Measurements from ENCODE around the gene CYP2C9.
"Not testable (repeated sequence)": the region's sequence is repeated elsewhere in the genome, so short reads cannot be mapped to it uniquely, and the experiment has no call there.

The CYP2C9 gene

GRCh38 chr10:94938383-94938782 lies at the start of gene CYP2C9:
CYP2C9 (plus strand) TSS chr10:94938658; CDS start chr10:94938683, 25 bp downstream.
- no peak for DNase-seq (ENCODE audit: low read depth in 2 of 2)

- no peak for DNase-seq (ENCODE audit: low read depth in 2 of 2)
Measured at GRCh38 chr10:94889123-94889522, 49.3 kb upstream of the CYP2C9 start.

- DNase-seq (ENCODE audit: low read depth in 2 of 2), result no peak
Measured at GRCh38 chr10:94890264-94891022, 48.0 kb upstream of the CYP2C9 start.

GRCh38 chr10:94898414-94898813 lies 40.0 kb upstream of the CYP2C9 start:
- not testable (repeated sequence) for DNase-seq (ENCODE audit: low read depth in 2 of 2)

- no peak for DNase-seq (ENCODE audit: low read depth in 2 of 2)
Measured at GRCh38 chr10:94902080-94902479, 36.4 kb upstream of the CYP2C9 start.

- no peak for DNase-seq (ENCODE audit: low read depth in 2 of 2)
Measured at GRCh38 chr10:94902570-94902969, 35.9 kb upstream of the CYP2C9 start.

- DNase-seq (ENCODE audit: low read depth in 2 of 2), result not testable (repeated sequence)
Measured at GRCh38 chr10:94904506-94905148, 33.8 kb upstream of the CYP2C9 start.

GRCh38 chr10:94916423-94916822 lies 22.0 kb upstream of the CYP2C9 start:
- DNase-seq (ENCODE audit: low read depth in 2 of 2), result no peak

GRCh38 chr10:94936721-94937120 lies 1.7 kb upstream of the CYP2C9 start:
- DNase-seq (ENCODE audit: low read depth in 2 of 2), result no peak

GRCh38 chr10:94943432-94944103 lies 5.1 kb downstream of the CYP2C9 start:
- not testable (repeated sequence) for DNase-seq (ENCODE audit: low read depth in 2 of 2)

- DNase-seq (ENCODE audit: low read depth in 2 of 2), result not testable (repeated sequence)
Measured at GRCh38 chr10:94946181-94946580, 7.7 kb downstream of the CYP2C9 start.

GRCh38 chr10:94963901-94964300 lies 25.4 kb downstream of the CYP2C9 start:
- no peak for DNase-seq (ENCODE audit: low read depth in 2 of 2)

- DNase-seq (ENCODE audit: low read depth in 2 of 2), result no peak
Measured at GRCh38 chr10:94983555-94983954, 45.1 kb downstream of the CYP2C9 start.

GRCh38 chr10:94989192-94989591 lies 50.7 kb downstream of the CYP2C9 start:
- no peak for DNase-seq (ENCODE audit: low read depth in 2 of 2)

GRCh38 chr10:94991243-94991888 lies 52.9 kb downstream of the CYP2C9 start:
- DNase-seq (ENCODE audit: low read depth in 2 of 2), result no peak

GRCh38 chr10:94992811-94993210 lies 54.4 kb downstream of the CYP2C9 start:
- no peak for DNase-seq (ENCODE audit: low read depth in 2 of 2)

GRCh38 chr10:94997741-94998174 lies 59.3 kb downstream of the CYP2C9 start:
- DNase-seq (ENCODE audit: low read depth in 2 of 2), result no peak

GRCh38 chr10:95026461-95026860 lies 88.0 kb downstream of the CYP2C9 start:
- DNase-seq (ENCODE audit: low read depth in 2 of 2), result no peak

GRCh38 chr10:95031656-95032055 lies 93.2 kb downstream of the CYP2C9 start:
- DNase-seq (ENCODE audit: low read depth in 2 of 2), result no peak

- DNase-seq (ENCODE audit: low read depth in 2 of 2), result no peak
Measured at GRCh38 chr10:95034401-95034800, 95.9 kb downstream of the CYP2C9 start.

GRCh38 chr10:95035332-95036295 lies 97.2 kb downstream of the CYP2C9 start:
- no peak for DNase-seq (ENCODE audit: low read depth in 2 of 2)
